Fibroblast of lung (primary cell): ENCODE data around the gene PRKCA. TPM values are rescaled to one million over a fixed set of nuclear protein-coding genes. Genes with fewer than 3 reads are reported as not detected.

Experiments
- DNase-seq, 2 donors: peaks; one replicate each; pipeline versions ENCODE4 v3.0.0 to v3.0.0-alpha.2; 2010; ENCODE audit warnings: low read depth in 2 of 2
- H2AFZ ChIP-seq: 2 replicates; pipeline ENCODE4 v1.5.1; 2012; ENCODE audit warnings: low read length, control low read depth, inconsistent platforms
- H3K27ac ChIP-seq: 2 replicates; pipeline ENCODE4 v1.5.1; 2011; ENCODE audit warnings: low read length, control low read depth; ENCODE audit not compliant: insufficient read depth
- H3K27me3 ChIP-seq: 2 replicates; pipeline ENCODE4 v1.5.1; 2011; ENCODE audit warnings: mild to moderate bottlenecking, low read length; ENCODE audit not compliant: control insufficient read depth, insufficient read depth
- H3K36me3 ChIP-seq: 2 replicates; pipeline ENCODE4 v1.5.1; 2011; ENCODE audit warnings: low read length; ENCODE audit not compliant: control insufficient read depth, insufficient read depth
- H3K4me1 ChIP-seq: 2 replicates; pipeline ENCODE4 v1.5.1; 2011; ENCODE audit warnings: low read length; ENCODE audit not compliant: control insufficient read depth, insufficient read depth; ENCODE audit errors: extremely low read depth
- H3K4me2 ChIP-seq: 2 replicates; pipeline ENCODE4 v1.5.1; 2011; ENCODE audit warnings: low read length, control low read depth; ENCODE audit not compliant: insufficient read depth; ENCODE audit errors: extremely low read depth
- H3K4me3 ChIP-seq, 4 experiments: fragments of 200-600 bp in 1 of 4; sonication (generic) in 1 of 4; replicated peaks in 1 of 4; 2 replicates each; pipeline ENCODE4 v1.5.1; 2011 to 2016; ENCODE audit warnings: low read length in 4 of 4, low read depth in 3 of 4, mild to moderate bottlenecking in 3 of 4, control low read depth in 2 of 4, inconsistent platforms in 1 of 4, mixed read lengths in 1 of 4; ENCODE audit not compliant: insufficient read depth in 1 of 4; ENCODE audit errors: control extremely low read depth in 1 of 4
- H3K79me2 ChIP-seq: 2 replicates; pipeline ENCODE4 v1.5.1; 2012; ENCODE audit warnings: mild to moderate bottlenecking, low read length, inconsistent platforms; ENCODE audit not compliant: control insufficient read depth, insufficient read depth
- H3K9ac ChIP-seq: 2 replicates; pipeline ENCODE4 v1.5.1; 2011; ENCODE audit warnings: mild to moderate bottlenecking, low read length, control low read depth; ENCODE audit not compliant: insufficient read depth
- H3K9me3 ChIP-seq: 2 replicates; pipeline ENCODE4 v1.5.1; 2012; ENCODE audit warnings: low read depth, low read length; ENCODE audit not compliant: control insufficient read depth, insufficient read depth
- H4K20me1 ChIP-seq: 2 replicates; pipeline ENCODE4 v1.5.1; 2011; ENCODE audit warnings: low read length; ENCODE audit not compliant: control insufficient read depth, insufficient read depth; ENCODE audit errors: extremely low read depth
- EZH2 ChIP-seq: IDR thresholded peaks from 2 replicates; pipeline ENCODE4 v1.5.1; 2012; ENCODE audit warnings: low read length, control low read depth, mild to moderate bottlenecking; ENCODE audit errors: missing control alignments
- polyA plus RNA-seq, 2 donors: library from polyadenylated mRNA; depleted of rRNA in 1 of 2; stranded (reverse) in 1 of 2; unstranded in 1 of 2; fragments of >200 nt; gene quantifications; 2 replicates each; pipeline ENCODE4 v1.2.1, GENCODE V29; 2011 to 2012; ENCODE audit warnings: missing spikeins in 1 of 2
- total RNA-seq: library from RNA; depleted of rRNA; stranded (reverse); fragments of >200 nt; gene quantifications from 2 replicates; pipeline ENCODE4 v1.2.1, GENCODE V29; 2014
- TF ChIP-seq, protein P1 (sequence below), 2 donors: IDR thresholded peaks in 1 of 2; conservative IDR thresholded peaks in 1 of 2; 1 replicate in 1 of 2; 2 replicates in 1 of 2; pipeline ENCODE4 v1.5.1; 2011 to 2012; ENCODE audit warnings: low read length in 2 of 2, control low read depth in 1 of 2, inconsistent platforms in 1 of 2, low read depth in 1 of 2, mild to moderate bottlenecking in 1 of 2

Gene PRKCA
- total and polyA plus RNA-seq, 2 donors (not counting 1 experiment from before 2014, with no cell fraction given) = 34.0 to 74.2 TPM

DNA sequence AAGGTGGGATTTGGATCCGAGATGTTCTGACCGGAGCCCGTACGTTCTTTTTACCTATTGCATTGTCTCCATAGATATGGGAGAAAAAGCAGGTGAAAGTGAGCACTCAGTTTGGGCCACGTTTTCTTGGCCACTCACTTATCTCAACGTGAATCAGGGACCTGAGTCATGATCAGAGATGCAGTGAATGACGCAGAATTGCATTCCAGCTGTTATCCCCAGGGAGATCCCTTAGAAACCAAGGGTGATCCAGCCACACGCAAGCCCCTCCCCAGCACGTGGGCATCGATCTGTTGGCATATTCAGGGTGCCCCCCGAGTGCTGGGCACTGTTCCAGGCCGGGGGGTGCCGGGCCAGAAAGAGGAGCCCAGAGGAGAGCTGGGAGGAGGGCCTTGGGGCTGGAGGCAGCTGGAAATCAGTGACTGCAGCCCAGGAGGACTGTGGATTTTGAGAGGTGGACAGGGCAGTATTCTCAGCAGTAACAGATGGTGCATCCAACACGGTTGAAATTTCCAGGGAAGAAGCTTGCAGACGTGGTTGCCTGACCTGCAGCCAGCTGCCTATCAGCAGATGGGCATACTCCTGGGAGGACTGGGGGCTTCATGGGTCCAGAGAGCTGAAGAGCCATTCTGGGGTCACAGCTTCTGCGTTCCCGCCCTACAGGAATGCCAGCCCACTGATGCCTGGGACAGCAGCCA is 445.3 kb downstream of the PRKCA start:
- peaks cover 14% of the 10 kb centered on the region for H3K36me3 ChIP-seq
- H3K27ac ChIP-seq = peak overlapping the region; percentile 13
- peak; percentile 62 to 89 for DNase-seq

GRCh38 chr17:66748578-66748977 is 446.2 kb downstream of the PRKCA start:
- H3K4me3 ChIP-seq = no peak overlapping the region
- no peak for DNase-seq
- no peak overlapping the region for H2AFZ ChIP-seq
- peak overlapping the region; percentile 18 for H3K27ac ChIP-seq
- H3K36me3 ChIP-seq = peaks cover 12% of the 10 kb centered on the region
- H3K4me2 ChIP-seq = no peak overlapping the region
- no peaks in the 10 kb centered on the region for H4K20me1 ChIP-seq
- H3K79me2 ChIP-seq = no peaks in the 10 kb centered on the region
- no peaks in the 10 kb centered on the region for H3K9me3 ChIP-seq
- TF ChIP-seq, protein P1, sequence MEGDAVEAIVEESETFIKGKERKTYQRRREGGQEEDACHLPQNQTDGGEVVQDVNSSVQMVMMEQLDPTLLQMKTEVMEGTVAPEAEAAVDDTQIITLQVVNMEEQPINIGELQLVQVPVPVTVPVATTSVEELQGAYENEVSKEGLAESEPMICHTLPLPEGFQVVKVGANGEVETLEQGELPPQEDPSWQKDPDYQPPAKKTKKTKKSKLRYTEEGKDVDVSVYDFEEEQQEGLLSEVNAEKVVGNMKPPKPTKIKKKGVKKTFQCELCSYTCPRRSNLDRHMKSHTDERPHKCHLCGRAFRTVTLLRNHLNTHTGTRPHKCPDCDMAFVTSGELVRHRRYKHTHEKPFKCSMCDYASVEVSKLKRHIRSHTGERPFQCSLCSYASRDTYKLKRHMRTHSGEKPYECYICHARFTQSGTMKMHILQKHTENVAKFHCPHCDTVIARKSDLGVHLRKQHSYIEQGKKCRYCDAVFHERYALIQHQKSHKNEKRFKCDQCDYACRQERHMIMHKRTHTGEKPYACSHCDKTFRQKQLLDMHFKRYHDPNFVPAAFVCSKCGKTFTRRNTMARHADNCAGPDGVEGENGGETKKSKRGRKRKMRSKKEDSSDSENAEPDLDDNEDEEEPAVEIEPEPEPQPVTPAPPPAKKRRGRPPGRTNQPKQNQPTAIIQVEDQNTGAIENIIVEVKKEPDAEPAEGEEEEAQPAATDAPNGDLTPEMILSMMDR (conservative IDR thresholded peaks at IDR 0.05 in 1 of 2, IDR thresholded peaks at IDR 0.05 in 1 of 2; ENCODE audit: low read depth in 1 of 2, low read length in 2 of 2) = no peak
- no peak for TF ChIP-seq EZH2
- no peaks in the 10 kb centered on the region for H3K27me3 ChIP-seq
- no peaks in the 10 kb centered on the region for H3K4me1 ChIP-seq
- no peak overlapping the region for H3K9ac ChIP-seq

More for the DNA sequence above, 445.3 kb downstream of the PRKCA start:
- Histone ChIP-seq H3K9ac (no peak overlapping the region), H4K20me1 (no peaks in the 10 kb centered on the region), H2AFZ (no peak overlapping the region), H3K4me2 (no peak overlapping the region), H3K27me3 (no peaks in the 10 kb centered on the region), H3K4me1 (no peaks in the 10 kb centered on the region), H3K4me3 (no peak overlapping the region), H3K79me2 (no peaks in the 10 kb centered on the region), H3K9me3 (no peaks in the 10 kb centered on the region)
- TF ChIP-seq, protein P1 (conservative IDR thresholded peaks at IDR 0.05 in 1 of 2, IDR thresholded peaks at IDR 0.05 in 1 of 2; ENCODE audit: low read depth in 1 of 2, low read length in 2 of 2) = no peak
- TF ChIP-seq EZH2 = no peak

- Histone ChIP-seq H3K9me3 (no peaks in the 10 kb centered on the region), H3K36me3 (peaks cover 12% of the 10 kb centered on the region), H3K9ac (no peak overlapping the region), H2AFZ (no peak overlapping the region), H3K79me2 (no peaks in the 10 kb centered on the region), H3K4me2 (no peak overlapping the region), H3K4me1 (no peaks in the 10 kb centered on the region), H4K20me1 (no peaks in the 10 kb centered on the region), H3K27me3 (no peaks in the 10 kb centered on the region), H3K27ac (no peak overlapping the region), H3K4me3 (no peak overlapping the region)
- TF ChIP-seq EZH2 = no peak
- TF ChIP-seq, protein P1 (conservative IDR thresholded peaks at IDR 0.05 in 1 of 2, IDR thresholded peaks at IDR 0.05 in 1 of 2; ENCODE audit: low read depth in 1 of 2, low read length in 2 of 2) = no peak
- DNase-seq = no peak
Observed at GRCh38 chr17:66749217-66749832, 446.9 kb downstream of the PRKCA start.
